DMS53 (cell line): ENCODE results near the gene CREB5.
"Not testable (repeated sequence)": the region's sequence is repeated elsewhere in the genome, so short reads cannot be mapped to it uniquely, and the experiment has no call there.

Experiments
- DNase-seq: peaks from one replicate; lab custom pipeline; 2025; lab: John Stamatoyannopoulos, UW

Gene CREB5

DNA sequence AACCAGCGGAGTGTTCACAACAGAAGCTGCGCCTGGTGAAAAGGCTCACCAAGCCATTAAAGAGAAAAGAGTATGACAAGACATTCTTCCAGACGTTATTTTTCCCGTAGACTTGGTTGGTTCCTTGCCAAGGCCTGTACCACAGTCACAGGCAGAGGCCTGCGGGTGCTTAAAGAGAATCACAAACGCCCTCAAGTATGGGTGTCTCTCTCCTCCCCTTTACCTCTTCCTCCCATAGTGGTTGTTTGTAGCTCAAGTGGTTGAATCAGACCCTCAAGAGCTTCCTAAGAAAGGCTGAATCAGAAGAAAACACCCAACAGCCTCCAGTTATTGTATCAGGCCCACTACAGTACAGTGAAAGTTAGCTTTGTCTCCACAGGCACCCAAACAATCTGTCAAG is 169.0 kb downstream of the CREB5 start:
- no peak for DNase-seq

DNA sequence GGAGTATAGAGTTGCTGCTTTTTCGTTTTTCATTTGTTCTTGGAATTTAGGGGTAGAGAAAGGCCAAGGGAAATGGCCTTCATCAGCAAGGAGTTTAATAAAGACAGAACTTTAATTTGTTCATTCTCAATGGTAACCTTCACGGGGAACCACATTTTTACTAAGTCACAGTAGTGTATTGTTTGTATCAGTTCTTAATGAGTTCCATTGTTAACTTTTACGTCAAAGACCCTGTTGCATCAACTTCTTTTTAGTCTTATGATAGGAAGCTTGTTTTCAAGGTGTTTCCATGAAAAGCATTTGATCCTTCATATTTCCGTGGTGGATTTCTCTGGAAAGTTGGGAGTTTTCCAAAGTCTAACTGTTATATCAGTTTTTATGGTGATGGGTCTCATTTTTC is 169.9 kb downstream of the CREB5 start:
- no peak for DNase-seq

DNA sequence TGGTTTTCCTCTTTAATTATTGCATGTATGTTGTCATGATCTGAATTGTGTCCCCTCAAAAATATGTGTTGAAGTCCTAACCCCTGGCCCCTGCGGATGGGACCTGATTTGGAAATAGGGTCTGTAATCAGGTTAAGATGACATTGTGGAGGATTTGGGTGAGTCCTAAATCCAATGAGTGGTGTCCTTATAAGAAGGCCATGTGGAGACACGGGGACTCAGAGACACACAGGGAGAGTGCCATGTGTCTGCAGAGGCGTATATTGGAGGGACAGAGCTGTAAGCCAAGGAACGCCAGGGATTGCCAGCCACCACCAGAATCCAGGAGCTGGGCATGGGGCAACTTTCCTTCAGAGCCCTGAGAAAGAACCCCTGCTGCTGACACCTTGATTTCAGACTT is 171.9 kb downstream of the CREB5 start:
- no peak for DNase-seq

DNA sequence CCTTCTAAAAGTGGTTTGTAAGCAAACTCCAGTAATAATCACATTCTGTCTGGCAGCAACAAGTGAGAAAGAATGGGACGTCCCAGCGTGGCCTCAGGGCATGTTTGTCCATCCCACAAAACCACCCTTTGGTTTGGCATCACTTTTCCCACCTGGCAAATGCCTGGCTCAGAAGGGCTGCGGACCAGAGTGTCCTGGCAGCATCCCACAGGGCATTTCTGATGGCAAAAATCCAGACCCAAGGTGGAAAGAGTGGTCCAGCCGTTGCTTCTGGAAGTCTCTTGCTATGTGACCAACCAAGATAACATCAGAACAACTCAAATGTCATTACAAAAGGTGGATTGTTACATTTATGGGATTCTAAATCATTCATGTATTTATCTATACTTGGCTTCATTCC is 174.4 kb downstream of the CREB5 start:
- DNase-seq = no peak

DNA sequence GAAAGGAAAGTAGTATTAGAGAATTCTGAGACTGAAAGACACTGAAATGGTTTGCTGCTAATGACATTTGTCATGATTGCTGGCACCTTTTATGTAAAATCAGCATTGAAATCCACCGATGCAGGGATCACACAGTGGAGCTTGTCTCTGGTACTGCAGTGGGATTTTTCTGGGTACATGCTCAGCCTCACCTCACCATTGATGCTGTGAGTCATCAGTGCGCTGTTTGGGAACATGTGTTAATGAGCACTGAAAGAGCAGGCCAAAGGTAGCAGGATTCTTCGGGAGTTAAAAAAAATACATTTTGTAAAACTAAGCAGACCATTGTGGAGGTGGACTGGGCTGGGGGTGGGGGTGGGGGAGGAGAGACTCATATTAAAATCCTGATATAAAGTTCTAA is 174.9 kb downstream of the CREB5 start:
- DNase-seq = no peak

DNA sequence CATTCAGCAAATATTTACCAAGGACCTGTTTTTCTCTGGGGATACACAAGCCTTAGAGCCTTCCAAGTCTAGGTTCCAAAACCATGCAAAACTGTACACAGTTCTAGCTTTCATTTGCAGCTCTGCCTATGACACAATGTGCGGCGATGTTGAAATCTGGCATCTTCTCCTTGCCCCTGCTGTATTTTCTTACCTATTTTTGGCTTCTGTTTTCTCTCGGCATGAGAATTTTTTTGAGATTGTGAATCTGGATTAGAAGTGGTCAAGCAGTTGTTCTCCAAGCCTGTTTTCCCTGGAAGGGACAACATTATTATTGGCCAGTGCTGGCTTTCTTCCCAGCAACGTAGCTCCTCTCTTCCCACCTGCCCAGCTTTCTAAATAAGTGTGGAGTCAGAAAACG is 176.3 kb downstream of the CREB5 start:
- DNase-seq = no peak

DNA sequence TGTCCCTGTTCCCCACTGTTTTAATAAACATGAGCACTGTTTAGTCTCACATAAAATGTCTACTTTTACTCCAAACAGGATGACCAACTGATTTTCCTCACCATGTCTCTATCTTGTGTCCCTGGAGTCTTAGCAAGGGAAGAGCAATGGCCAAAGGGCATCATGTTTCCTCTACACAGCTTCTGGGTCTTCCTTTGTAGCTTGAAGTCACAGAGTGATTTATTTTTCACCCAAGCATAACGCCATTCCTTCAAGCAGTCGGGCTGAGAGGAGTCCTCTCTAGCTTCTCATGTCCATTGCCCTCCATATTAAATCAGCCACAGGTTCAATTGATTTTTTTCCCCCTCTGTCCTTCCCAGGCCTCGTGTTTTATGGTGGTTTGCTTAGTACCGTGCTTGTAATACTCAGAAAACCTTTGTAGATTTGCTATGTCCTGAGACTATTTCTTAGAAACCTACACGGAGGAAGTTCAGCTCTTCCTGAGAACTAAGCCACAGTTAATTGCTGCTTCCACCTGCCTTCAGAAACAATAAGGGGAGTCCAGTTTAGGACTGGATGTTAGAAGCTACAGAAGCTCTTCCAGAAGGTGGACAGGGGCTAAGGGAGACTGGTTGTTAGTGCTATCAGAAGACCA is 178.8 kb downstream of the CREB5 start:
- no peak for DNase-seq

DNA sequence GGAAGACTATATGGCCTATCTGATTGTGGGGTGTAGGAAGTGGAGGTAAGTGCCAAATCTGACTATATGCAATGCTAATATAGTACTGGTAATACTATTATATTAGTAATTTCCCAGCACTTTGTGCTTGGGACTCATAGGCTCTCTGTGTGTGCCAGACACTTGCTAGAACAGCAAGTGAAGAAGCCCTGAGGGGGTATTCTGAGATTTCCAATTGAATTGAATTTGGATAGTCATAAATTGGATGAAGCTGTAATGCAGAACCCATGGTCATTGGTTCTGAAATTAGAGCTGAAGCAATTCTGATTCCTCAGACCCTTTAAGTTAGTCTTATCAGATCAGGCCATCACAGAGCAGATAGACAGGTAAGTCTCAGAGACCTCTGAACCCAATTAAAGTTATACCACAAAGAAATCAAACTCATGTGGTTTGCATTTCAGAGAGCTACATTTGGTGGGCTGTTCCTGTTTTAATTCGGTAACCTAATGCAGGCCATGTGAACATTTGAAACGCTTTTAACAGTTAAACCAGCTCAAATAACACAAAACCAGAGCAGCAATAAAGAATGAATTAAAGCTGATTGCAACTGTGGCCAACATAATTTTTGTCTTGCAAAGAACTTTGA is 179.5 kb downstream of the CREB5 start:
- no peak for DNase-seq

DNA sequence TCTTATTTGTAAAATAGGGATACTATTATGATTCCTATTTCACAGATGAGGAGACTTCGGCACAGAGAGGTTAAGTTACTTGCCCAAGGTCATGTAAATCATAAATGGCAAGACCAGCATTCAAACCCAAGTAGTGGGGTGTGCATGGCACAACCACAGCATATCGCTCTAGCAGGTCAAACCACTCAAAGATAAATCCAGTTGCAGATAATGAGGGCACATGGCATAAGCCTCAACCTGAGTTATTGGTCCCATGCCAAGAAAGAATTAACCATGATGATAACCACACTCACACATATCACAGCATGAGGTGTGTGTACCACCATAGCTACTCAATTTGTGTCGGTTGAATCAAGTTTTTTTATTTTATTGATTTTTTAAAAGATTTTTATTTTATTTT is 180.5 kb downstream of the CREB5 start:
- DNase-seq = no peak

DNA sequence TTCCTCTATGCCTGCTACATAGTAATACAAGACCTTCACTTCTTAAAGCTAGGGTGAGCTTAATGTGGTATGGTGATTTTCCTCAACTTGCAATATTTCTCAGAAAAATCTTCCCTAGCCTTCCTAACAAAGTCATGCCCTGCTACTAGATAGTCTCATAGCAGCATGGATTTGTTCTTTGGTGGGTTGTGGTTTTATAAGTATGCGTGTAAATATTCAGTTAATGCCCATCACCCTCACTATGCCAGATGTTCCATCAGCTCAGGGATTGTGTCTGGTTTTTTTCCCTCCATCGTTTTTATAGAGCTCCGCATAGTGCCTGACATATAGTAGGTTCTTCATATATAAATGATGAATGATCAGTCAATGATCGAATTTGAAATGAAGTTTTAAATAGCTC is 182.8 kb downstream of the CREB5 start:
- no peak for DNase-seq

DNA sequence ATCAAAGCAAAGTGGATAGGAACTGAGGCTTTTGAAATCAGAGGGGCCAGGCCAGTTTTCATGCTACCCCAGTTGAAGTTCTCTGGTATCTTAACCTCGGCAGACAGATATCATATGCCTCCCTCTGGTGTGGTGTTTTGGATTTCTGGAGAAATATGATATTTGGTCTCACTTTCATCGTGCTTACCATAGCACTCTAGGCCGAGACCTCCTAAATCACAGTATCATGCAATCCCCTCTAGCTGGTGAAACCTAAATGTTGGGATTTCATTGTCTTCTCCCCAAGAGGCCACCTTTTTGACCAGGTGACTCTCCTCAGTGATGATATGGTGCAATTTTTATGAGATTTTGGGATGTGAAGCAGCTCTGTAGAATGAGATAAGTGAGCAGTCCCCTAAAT is 183.5 kb downstream of the CREB5 start:
- no peak for DNase-seq

DNA sequence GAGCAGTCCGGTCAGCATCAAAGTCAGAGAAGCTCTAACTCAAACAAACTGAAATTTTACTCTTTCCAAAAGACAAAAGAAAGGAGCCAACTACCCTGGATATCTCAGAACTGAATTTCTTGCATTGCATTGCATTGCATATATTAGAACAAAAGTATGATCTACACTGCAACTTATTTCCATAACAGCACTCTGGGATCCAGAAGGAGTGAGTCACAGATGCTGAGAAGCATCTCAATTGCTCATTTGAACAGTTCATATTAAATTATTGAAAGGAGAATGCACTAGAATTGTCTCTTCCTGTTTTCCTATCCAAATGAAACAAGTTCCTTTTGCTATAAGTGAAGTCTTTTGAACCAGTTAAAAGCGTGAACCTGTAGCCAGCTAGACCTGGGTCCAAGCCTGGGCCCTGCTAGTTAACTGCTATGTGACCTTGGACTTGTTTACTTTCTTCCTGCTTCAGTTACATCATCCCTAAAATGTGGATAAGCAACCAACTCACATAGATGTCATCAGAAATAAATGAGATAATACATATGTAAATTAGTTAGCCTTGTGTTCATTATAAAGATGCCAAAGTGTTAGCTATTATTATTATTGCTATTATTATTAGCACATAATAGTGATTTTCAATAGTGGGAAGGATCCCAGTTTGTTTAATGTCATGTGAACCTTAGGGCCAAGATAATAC is 184.1 kb downstream of the CREB5 start:
- no peak for DNase-seq

DNA sequence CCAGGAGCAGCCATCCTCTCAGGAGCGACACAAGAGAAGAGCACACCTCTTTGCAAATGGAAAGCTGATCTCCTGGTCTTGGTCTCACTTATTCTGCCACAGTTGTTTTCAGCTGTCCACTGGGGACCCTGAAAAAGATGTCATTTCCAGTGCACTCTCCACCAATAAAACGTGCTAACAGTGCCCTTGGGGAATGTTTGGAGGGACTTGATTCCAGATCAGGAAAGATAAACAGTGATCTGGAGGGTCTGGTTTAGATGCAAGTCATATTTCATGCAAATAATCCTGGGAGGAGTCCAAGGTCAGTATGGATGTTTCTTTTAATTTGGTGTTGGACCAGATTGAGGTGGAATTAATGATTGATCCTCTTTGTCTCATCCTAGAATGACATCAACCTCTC is 185.0 kb downstream of the CREB5 start:
- DNase-seq = no peak

DNA sequence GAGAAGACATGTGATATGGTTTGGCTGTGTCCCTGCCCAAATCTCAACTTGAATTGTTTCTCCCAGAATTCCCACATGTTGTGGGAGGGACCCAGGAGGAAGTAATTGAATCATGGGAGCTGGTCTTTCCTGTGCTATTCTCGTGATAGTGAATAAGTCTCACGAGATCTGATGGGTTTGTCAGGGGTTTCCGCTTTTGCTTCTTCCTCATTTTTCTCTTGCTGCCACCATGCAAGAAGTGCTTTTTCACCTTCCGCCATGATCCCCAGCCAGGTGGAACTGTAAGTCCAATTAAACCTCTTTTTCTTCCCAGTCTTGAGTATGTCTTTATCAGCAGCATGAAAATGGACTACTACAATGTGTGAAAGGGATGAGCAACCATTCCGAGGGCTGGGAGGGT is 185.7 kb downstream of the CREB5 start:
- not testable (repeated sequence) for DNase-seq

DNA sequence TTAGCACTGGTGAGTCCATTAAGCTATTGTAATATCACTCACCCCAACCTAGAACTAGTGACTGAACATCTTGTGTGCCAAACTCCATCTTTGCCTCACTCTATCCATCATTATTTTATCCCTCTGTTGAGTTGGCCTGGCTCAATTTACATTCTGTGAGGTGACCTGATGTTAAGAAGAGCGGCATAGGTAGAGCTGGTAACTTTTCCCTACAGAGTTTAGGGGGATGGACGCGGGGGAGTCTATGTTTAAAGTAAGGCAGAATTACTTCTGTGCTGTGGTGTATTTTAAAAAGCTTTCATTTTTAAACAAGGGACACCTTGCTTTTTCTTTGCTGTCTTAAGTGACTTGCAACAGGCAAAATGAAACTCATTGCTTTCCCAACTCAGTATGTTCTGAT is 186.3 kb downstream of the CREB5 start:
- DNase-seq = no peak

DNA sequence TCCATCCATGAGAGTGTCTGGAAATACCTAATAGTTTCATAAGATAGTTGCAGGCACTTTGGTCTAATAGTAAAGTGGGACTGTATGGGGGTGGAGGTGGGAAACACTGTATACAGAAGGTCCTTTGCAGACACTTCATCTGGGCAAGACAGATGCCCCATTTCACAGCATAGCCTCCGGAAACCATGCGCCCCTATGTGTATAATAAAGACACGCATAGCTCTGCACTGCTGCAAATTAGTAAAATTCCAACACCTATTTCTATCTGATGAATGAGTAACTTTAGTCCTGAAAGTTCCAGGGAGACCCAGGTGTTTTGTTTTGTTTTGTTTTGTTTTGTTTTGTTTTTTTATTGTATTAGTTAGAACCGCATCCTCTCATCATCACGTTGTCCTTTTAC is 187.1 kb downstream of the CREB5 start:
- no peak for DNase-seq

DNA sequence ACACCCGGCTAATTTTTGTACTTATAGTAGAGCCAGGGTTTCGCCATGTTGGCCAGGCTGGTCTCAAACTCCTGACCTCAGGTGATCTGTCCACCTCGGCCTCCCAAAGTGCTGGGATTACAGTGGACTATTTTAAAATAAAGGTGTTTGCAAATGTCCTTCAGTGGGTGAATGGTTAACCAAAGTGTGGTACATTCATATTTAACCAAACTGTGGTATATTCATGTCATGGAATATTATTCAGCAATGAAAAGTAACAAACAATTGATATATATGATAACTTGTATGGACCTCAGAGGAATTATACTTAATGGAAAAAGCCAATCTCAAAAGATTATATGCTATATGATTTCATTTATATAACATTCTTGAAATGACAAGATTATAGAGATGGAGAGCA is 190.0 kb downstream of the CREB5 start:
- DNase-seq = no peak

DNA sequence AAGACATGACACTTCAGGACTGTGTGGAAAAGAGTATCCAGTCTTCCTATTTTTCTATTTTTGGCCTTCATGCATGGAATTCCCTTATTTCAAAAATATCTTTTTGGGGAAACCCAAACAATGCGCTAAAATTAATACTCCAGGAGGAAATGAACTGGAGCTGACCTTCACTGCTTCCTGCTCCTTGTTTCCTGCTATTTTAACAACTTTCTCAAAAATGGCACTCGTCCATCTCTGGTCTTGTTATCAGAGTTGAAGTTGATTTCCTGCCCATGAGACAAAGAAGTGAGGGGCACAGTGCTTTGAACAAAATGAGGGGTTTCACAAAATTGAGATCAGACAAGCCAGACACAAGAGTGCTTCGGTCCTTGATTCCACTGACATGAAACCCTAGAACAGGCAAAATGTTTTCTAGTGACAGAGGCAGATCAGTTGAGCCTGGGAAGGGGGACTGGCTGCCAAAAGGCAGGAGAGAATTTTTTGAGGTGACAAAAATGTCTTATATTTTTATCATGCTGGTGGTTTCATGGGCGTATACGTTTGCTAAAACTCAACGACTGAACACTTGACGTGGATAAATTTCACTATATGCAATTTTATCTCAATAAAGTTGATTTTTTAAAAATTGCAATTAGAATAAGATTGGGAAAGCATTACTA is 193.2 kb downstream of the CREB5 start:
- DNase-seq = no peak

DNA sequence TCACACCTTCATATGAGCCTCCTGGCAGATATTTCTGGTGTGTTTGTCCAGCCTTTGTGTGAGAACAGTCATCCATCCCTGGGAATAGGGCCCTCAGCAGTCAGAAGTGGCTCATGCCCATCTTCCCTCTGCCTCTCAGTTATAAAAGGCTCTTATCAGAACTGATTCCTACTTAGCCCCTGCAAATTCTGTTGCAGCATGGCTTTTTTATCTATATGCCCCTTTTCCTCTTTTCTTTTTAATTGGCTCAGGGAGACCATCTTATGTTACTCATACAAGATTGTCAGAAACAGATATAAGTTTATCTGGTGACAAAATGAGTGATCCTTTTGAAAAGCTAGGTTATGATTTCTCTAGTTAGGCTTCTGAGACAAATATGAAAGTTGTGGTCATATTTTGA is 194.1 kb downstream of the CREB5 start:
- peak; percentile 22 for DNase-seq

DNA sequence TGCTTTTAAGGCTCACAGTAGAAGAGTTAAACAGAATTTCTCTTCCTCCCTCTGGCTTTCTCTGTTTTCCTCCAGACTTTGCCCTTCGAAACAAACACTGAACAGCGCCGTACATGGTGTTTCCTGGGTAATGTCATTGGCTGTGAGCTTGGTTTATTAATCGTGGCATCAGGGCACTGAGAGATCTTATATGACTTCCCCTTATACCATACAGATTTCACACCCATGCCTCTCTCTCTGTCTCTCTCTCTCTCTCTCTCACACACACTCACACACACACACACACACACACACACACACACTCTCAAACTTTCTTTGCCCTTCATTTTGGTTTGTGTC is 195.5 kb downstream of the CREB5 start:
- no peak for DNase-seq

DNA sequence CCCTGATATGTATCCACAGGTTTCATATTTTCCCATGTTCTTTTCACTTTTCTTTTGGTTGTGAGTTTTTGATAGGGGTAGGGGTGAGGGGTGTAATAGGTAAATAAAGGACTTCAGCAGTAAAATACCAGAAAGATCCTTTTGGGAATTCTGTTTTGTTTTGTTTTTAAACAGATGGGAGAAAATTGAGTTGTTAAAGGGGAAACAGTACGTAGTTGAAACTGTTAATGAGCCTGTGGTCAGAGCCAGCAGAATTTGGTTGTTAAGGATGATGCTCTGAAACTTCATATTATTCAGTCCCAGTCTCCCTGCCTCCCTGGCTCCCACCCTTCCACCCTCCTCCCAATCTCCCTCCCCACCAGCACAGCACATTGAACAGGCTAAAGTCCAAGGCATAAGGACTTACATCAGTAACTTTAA is 195.9 kb downstream of the CREB5 start:
- DNase-seq = no peak

DNA sequence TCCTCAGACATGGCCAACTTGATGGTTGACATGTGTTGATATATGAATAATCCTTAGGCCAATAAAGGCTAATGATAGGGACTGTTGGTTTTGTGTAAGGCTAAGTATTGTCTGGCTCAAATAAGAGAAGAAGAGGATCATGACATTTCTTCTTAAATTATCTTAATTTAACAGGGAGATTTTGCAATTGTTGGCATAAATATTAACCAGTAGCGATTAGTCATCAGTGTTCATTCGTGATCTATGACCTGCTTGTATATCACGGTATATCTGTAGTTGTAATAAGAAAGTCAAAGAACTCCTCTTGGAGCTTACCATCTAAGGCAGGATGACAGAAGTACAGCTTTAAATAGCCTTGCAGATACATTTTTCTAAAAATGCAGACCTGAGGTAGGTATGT is 196.4 kb downstream of the CREB5 start:
- DNase-seq = no peak

DNA sequence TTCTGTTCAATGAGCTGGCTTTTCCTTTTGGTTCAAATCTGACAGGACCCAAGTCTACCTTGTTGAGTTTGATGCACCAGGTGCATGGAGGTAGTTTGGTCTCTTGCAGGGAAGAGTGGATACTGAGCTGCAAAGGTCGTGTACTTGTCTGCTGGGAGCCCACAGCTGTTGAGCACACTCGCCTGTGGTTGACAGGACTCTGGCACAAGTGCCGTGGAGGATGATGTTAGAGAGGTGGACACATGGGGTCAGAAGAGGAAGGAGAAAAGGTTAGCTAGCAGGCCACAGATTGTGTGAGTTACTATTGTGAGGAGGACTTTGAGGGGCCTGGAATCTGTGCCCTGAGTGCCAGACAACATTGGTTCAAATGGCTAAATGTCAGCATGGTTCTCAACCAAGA is 197.3 kb downstream of the CREB5 start:
- no peak for DNase-seq
